GM18502 (cell line): ENCODE results near the gene KAT2B.

ENCODE experiments used
- ATAC-seq: cut with Tn5 transposase; IDR thresholded peaks from one replicate; pipeline ENCODE4 v1.9.1; 2021; ENCODE audit warnings: mild to moderate bottlenecking; ENCODE audit not compliant: unreplicated experiment, poor library complexity

Gene KAT2B

GRCh38 chr3:20062996-20063395 lies 22.8 kb downstream of the KAT2B start:
- ATAC-seq, result no peak

- no peak for ATAC-seq
These were observed 24.1 kb downstream of the KAT2B start for GRCh38 chr3:20064387-20064786.

GRCh38 chr3:20064796-20065564 lies 24.7 kb downstream of the KAT2B start:
- ATAC-seq, result no peak

- ATAC-seq, result no peak
These were observed 25.8 kb downstream of the KAT2B start for GRCh38 chr3:20066079-20066478.

GRCh38 chr3:20066850-20067617 lies 26.8 kb downstream of the KAT2B start:
- no peak for ATAC-seq

GRCh38 chr3:20068512-20069177 lies 28.4 kb downstream of the KAT2B start:
- ATAC-seq, result no peak

GRCh38 chr3:20069178-20069532 lies 28.9 kb downstream of the KAT2B start:
- no peak for ATAC-seq

GRCh38 chr3:20071175-20071574 lies 30.9 kb downstream of the KAT2B start:
- no peak for ATAC-seq

GRCh38 chr3:20072422-20072821 lies 32.2 kb downstream of the KAT2B start:
- no peak for ATAC-seq

- ATAC-seq, result no peak
These were observed 32.8 kb downstream of the KAT2B start for GRCh38 chr3:20073068-20073467.

GRCh38 chr3:20073683-20074082 lies 33.4 kb downstream of the KAT2B start:
- ATAC-seq, result no peak

GRCh38 chr3:20074226-20075063 lies 34.2 kb downstream of the KAT2B start:
- no peak for ATAC-seq

- no peak for ATAC-seq
These were observed 35.0 kb downstream of the KAT2B start for GRCh38 chr3:20075197-20075596.

GRCh38 chr3:20076296-20076997 lies 36.2 kb downstream of the KAT2B start:
- no peak for ATAC-seq

- no peak for ATAC-seq
These were observed 36.8 kb downstream of the KAT2B start for GRCh38 chr3:20077068-20077467.

- no peak for ATAC-seq
These were observed 38.0 kb downstream of the KAT2B start for GRCh38 chr3:20078194-20078714.

GRCh38 chr3:20079621-20080020 lies 39.4 kb downstream of the KAT2B start:
- ATAC-seq, result no peak

GRCh38 chr3:20080956-20081554 lies 40.8 kb downstream of the KAT2B start:
- peak; percentile 97 for ATAC-seq

GRCh38 chr3:20083253-20083652 lies 43.0 kb downstream of the KAT2B start:
- ATAC-seq, result no peak
